Panc1 (cell line): Measurements from ENCODE around the gene CPT1C.

Experiments
- CTCF ChIP-seq: fragments of 450-650 bp; IDR thresholded peaks from 2 replicates; pipeline ENCODE4 v1.5.1; 2017; ENCODE audit warnings: mild to moderate bottlenecking
- REST ChIP-seq, 2 experiments: IDR thresholded peaks; 2 replicates each; pipeline ENCODE4 v1.6.1; 2011 to 2012; ENCODE audit warnings: low read depth in 2 of 2, control low read depth in 1 of 2, low read length in 1 of 2, mild to moderate bottlenecking in 1 of 2, moderate library complexity in 1 of 2; ENCODE audit not compliant: insufficient read depth in 1 of 2

GRCh38 chr19:49752701-49753100 lies 61.8 kb downstream of the CPT1C start:
- TF ChIP-seq CTCF (no peak), REST (IDR thresholded peaks at IDR 0.05; ENCODE audit: insufficient read depth in 1 of 2, low read depth in 2 of 2, low read length in 1 of 2) (no peak)
